Measurements from ENCODE around the gene CADPS2. TPM values are rescaled to one million over a fixed set of nuclear protein-coding genes. Genes with fewer than 3 reads are reported as not detected.
A peak's percentile ranks its signal among the peaks of the same experiment; 100 is the strongest.

CADPS2 gene
- total and polyA plus RNA-seq, 2 of the 8 experiments (the other 6 are each of a cell fraction or from before 2014, with no cell fraction given), result 8.9 to 22.3 TPM

DNA sequence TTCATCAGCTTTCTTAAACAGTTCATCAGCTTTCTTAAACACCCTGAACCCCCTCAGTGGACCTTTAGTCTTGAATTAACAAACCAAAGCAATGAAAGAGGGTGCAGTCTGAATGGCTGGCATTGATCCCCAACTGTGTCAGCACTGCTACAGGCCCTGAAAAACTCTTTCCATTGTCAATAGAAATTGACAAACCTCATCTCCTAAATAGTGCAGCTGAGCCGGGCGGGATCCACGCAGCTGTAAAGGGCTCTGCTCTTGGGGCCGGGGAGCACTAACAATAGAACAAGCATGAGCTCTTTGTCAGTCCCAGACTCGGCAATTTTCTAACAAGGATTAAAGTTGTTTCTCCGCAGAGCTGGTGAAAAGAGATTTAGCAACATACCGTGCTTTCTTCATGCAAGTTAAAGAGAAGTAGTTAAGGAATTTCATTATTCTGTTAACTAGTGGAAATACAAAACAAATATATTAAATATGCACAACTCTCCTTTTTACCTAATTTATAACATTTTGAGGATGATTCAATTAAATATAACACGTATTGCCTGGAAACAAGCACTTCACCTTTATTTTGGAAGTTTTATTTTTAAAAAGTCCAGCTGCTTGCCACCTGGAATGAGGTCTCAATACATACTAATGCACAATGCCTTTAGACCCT lies 557.0 kb downstream of the CADPS2 start (continued):
- TF ChIP-seq KDM1A (IDR thresholded peaks at IDR 0.05; ENCODE audit: borderline replicate concordance, low read length) (peak; percentile 59; the same call in 1 of the 2 replicates), BRCA1 (IDR thresholded peaks at IDR 0.05; ENCODE audit: low read depth, low read length) (no peak), EGR1 (IDR thresholded peaks at IDR 0.05; ENCODE audit: borderline replicate concordance, low read depth, low read length) (no peak), PHF8 (conservative IDR thresholded peaks at IDR 0.05; ENCODE audit: low read depth, low read length) (no peak), NANOG (IDR thresholded peaks at IDR 0.05; ENCODE audit: insufficient read depth, low read depth, low read length, poor library complexity, severe bottlenecking) (peak; percentile 74), NRF1 (IDR thresholded peaks at IDR 0.05; ENCODE audit: low read depth, low read length) (no peak), CBX8 (IDR thresholded peaks at IDR 0.05; ENCODE audit: borderline replicate concordance, low read depth, low read length) (no peak), SIX5 (IDR thresholded peaks at IDR 0.05; ENCODE audit: low read depth, low read length) (no peak), SAP30 (IDR thresholded peaks at IDR 0.05; ENCODE audit: insufficient read depth, insufficient replicate concordance, low read length) (no peak), KDM5A (IDR thresholded peaks at IDR 0.05; ENCODE audit: low read length) (no peak), SIN3A (conservative IDR thresholded peaks at IDR 0.05 in 1 of 2, IDR thresholded peaks at IDR 0.05 in 1 of 2; ENCODE audit: low read depth in 1 of 2, low read length in 2 of 2) (peak; percentile 60 to 63; a peak in 1 of 4 replicates), CHD1 (IDR thresholded peaks at IDR 0.05; ENCODE audit: low read depth, low read length) (no peak), POLR2AphosphoS5 (IDR thresholded peaks at IDR 0.05; ENCODE audit: low read depth, low read length) (no peak), TAF1 (IDR thresholded peaks at IDR 0.05; ENCODE audit: low read depth, low read length) (0 out of 2 replicates have a peak, but pooled peaks have one; percentile 17)
- TF ChIP-seq, protein P1, sequence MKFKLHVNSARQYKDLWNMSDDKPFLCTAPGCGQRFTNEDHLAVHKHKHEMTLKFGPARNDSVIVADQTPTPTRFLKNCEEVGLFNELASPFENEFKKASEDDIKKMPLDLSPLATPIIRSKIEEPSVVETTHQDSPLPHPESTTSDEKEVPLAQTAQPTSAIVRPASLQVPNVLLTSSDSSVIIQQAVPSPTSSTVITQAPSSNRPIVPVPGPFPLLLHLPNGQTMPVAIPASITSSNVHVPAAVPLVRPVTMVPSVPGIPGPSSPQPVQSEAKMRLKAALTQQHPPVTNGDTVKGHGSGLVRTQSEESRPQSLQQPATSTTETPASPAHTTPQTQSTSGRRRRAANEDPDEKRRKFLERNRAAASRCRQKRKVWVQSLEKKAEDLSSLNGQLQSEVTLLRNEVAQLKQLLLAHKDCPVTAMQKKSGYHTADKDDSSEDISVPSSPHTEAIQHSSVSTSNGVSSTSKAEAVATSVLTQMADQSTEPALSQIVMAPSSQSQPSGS (IDR thresholded peaks at IDR 0.05; ENCODE audit: low read length), result peak; percentile 60; the same call in 1 of the 2 replicates
- TF ChIP-seq, protein P2, sequence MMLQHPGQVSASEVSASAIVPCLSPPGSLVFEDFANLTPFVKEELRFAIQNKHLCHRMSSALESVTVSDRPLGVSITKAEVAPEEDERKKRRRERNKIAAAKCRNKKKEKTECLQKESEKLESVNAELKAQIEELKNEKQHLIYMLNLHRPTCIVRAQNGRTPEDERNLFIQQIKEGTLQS (IDR thresholded peaks at IDR 0.05; ENCODE audit: insufficient read depth, low read depth, low read length), result no peak
- TF ChIP-seq, protein P3, sequence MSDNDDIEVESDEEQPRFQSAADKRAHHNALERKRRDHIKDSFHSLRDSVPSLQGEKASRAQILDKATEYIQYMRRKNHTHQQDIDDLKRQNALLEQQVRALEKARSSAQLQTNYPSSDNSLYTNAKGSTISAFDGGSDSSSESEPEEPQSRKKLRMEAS (IDR thresholded peaks at IDR 0.05), result no peak

Data from H1 (cell line).